Measurements from ENCODE around the gene MAP1LC3B. TPM values are rescaled to one million over a fixed set of nuclear protein-coding genes. Genes with fewer than 3 reads are reported as not detected.

Gene MAP1LC3B
- total RNA-seq (10 to 100 TPM; 68.2 to 75.9 TPM), polyA plus RNA-seq (ENCODE audit: insufficient read length in 6 of 6) (10 to 100 TPM; 47.7 to 59.2 (median 51.1) TPM)
- long read RNA-seq, donor 1, transcript MAP1LC3B-201 (4 exons, 2,688 nt) = major isoform, 62 of 62 reads
- long read RNA-seq, donor 1, partial matches to known transcripts = 0 of 62 reads
- long read RNA-seq, donor 1, other reads (novel, unspliced or antisense) = 0 of 62 reads
- long read RNA-seq, donor 2, transcript MAP1LC3B-201 (4 exons, 2,688 nt) = major isoform, 38 of 39 reads
- long read RNA-seq, donor 2, partial matches to known transcripts = 0 of 39 reads
- long read RNA-seq, donor 2, other reads (novel, unspliced or antisense) = 0 of 39 reads
- long read RNA-seq, donor 3, transcript MAP1LC3B-201 (4 exons, 2,688 nt) = major isoform, 19 of 21 reads
- long read RNA-seq, donor 3, partial matches to known transcripts = 0 of 21 reads
- long read RNA-seq, donor 3, other reads (novel, unspliced or antisense) = 0 of 21 reads
- long read RNA-seq, donor 4, transcript MAP1LC3B-201 (4 exons, 2,688 nt) = major isoform, 90 of 104 reads
- long read RNA-seq, donor 4, partial matches to known transcripts = 1 of 104 reads
- long read RNA-seq, donor 4, other reads (novel, unspliced or antisense) = 13 of 104 reads
- long read RNA-seq, donor 5, transcript MAP1LC3B-201 (4 exons, 2,688 nt) = major isoform, 44 of 80 reads
- long read RNA-seq, donor 5, partial matches to known transcripts = 35 of 80 reads
- long read RNA-seq, donor 5, other reads (novel, unspliced or antisense) = 0 of 80 reads
- long read RNA-seq, donor 6, transcript MAP1LC3B-201 (4 exons, 2,688 nt) = major isoform, 27 of 35 reads
- long read RNA-seq, donor 6, partial matches to known transcripts = 8 of 35 reads
- long read RNA-seq, donor 6, other reads (novel, unspliced or antisense) = 0 of 35 reads
- long read RNA-seq, donor 7, transcript MAP1LC3B-201 (4 exons, 2,688 nt) = major isoform, 15 of 16 reads
- long read RNA-seq, donor 7, partial matches to known transcripts = 0 of 16 reads
- long read RNA-seq, donor 7, other reads (novel, unspliced or antisense) = 0 of 16 reads
- long read RNA-seq, donor 8, transcript MAP1LC3B-201 (4 exons, 2,688 nt) = major isoform, 21 of 22 reads
- long read RNA-seq, donor 8, partial matches to known transcripts = 0 of 22 reads
- long read RNA-seq, donor 8, other reads (novel, unspliced or antisense) = 0 of 22 reads
- long read RNA-seq, donor 9 = 0 reads
- long read RNA-seq, donor 10, transcript MAP1LC3B-201 (4 exons, 2,688 nt) = major isoform, 76 of 79 reads
- long read RNA-seq, donor 10, partial matches to known transcripts = 0 of 79 reads
- long read RNA-seq, donor 10, other reads (novel, unspliced or antisense) = 3 of 79 reads
- long read RNA-seq, donor 11 = 0 reads
- long read RNA-seq, donor 12, transcript MAP1LC3B-201 (4 exons, 2,688 nt) = major isoform, 23 of 23 reads
- long read RNA-seq, donor 12, partial matches to known transcripts = 0 of 23 reads
- long read RNA-seq, donor 12, other reads (novel, unspliced or antisense) = 0 of 23 reads

GRCh38 chr16:87391950-87392820 is at the start of gene MAP1LC3B:
TSS of gene MAP1LC3B (plus strand) at chr16:87392336. CDS start at chr16:87392428, 92 bp downstream.
- Histone ChIP-seq H3K4me3 (peak within 1 kb of the TSS; percentile 69 to 86), H3K36me3 (no peaks in the 10 kb centered on the region), H3K9me3 (no peaks in the 10 kb centered on the region), H3K27ac (peak within 1 kb of the TSS; percentile 94 to 99), H3K4me1 (peaks cover 17 to 65% of the 10 kb centered on the region in 2 donors), H3K27me3 (no peaks in the 10 kb centered on the region)
- ATAC-seq = peak; percentile 85
- TF ChIP-seq CTCF (IDR thresholded peaks at IDR 0.05) = no peak
- intact Hi-C loops (cut with DNase I) = no loop called here
- DNase-seq = peak; percentile 96 to 100 (median 98)

DNA sequence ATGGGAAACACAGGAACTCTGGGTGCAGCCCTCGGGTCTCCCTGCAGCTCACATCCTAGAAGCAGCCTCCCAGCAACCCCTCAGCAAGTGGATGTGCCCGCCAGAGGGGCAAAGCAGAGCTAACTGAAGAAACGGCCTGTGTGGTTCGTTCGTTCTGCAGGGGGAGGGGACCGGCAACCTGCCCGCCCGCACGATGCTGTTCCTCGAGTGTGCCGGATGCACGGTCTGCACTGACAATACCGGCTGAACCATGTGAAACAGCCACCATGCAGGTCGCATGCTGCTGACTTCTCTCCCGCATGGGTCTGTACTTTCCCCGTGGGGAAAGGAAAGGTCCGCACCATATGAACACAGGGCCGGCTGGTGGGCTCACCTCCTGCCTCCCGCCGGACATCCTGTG is 49.6 kb upstream of the MAP1LC3B start:
- intact Hi-C loops (cut with DNase I) = no loop called here
- Histone ChIP-seq H3K9me3 (no peaks in the 10 kb centered on the region), H3K4me1 (peaks cover 0 to 9% of the 10 kb centered on the region in 2 donors), H3K27ac (no peak overlapping the region), H3K36me3 (peaks cover 0 to 60% of the 10 kb centered on the region in 2 donors), H3K4me3 (no peak overlapping the region), H3K27me3 (no peaks in the 10 kb centered on the region)
- DNase-seq = peak in 1 of 4 donors; percentile 44
- ATAC-seq = no peak
- no peak for TF ChIP-seq CTCF (IDR thresholded peaks at IDR 0.05)

DNA sequence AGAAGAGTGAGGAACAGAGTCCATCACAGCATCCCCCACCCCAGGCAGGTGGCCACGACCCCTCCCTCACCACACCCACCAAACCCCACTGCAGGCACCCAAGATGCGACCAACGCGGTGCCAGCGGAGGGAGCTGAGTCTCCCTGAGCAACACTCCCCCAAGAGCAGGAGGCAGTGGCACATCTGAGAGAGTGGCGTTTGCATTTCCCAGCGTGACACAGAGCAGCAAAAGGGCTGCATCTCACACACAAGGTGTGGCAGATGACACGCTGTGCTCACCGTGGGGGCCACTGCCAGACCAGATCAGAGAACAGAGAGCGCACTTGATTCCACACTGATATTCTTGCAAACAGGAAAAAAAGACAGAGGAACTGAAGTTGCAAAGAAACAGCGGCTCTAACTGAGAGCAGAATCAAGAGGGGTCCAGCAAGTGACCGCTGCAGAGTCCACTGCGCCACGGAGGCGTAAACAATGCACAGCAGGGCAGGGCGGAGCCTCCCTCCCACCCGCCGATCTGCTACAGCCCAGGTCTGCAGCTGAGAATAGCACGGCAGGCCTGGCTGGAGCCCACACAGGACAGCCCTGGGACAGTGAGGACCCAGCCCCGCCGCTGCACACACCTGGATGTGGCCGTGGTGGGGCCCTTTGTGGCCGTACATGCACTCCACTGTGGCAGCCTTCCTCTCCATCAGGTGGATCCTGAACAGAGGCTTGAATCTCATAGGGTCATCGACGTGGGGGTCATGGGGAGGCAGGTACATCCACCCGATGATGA is 49.0 kb upstream of the MAP1LC3B start:
- intact Hi-C loops (cut with DNase I) = no loop called here
- H3K27ac ChIP-seq = no peak overlapping the region
- DNase-seq = peak in 1 of 4 donors; percentile 71
- ATAC-seq = no peak
- H3K9me3 ChIP-seq = no peaks in the 10 kb centered on the region
- no peaks in the 10 kb centered on the region for H3K27me3 ChIP-seq
- peaks cover 0 to 9% of the 10 kb centered on the region in 2 donors for H3K4me1 ChIP-seq
- H3K36me3 ChIP-seq = peaks cover 0 to 60% of the 10 kb centered on the region in 2 donors
- no peak for TF ChIP-seq CTCF (IDR thresholded peaks at IDR 0.05)
- no peak overlapping the region for H3K4me3 ChIP-seq

GRCh38 chr16:87343753-87344050 is 48.4 kb upstream of the MAP1LC3B start:
- Histone ChIP-seq H3K9me3 (no peaks in the 10 kb centered on the region), H3K27ac (no peak overlapping the region), H3K4me3 (no peak overlapping the region), H3K27me3 (no peaks in the 10 kb centered on the region), H3K36me3 (peaks cover 0 to 60% of the 10 kb centered on the region in 2 donors), H3K4me1 (peaks cover 0 to 9% of the 10 kb centered on the region in 2 donors)
- TF ChIP-seq CTCF (IDR thresholded peaks at IDR 0.05) = no peak
- ATAC-seq = no peak
- peak in 1 of 4 donors; percentile 51 for DNase-seq
- intact Hi-C loops (cut with DNase I) = no loop called here
